Airway epithelial cell (primary cell): ENCODE results near the gene SH2D3C. TPM values are rescaled to one million over a fixed set of nuclear protein-coding genes. Genes with fewer than 3 reads are reported as not detected.

ENCODE experiments used
- total RNA-seq: library from RNA; depleted of rRNA; stranded (reverse); fragments of >200 nt; gene quantifications from 2 replicates; pipeline ENCODE4 v1.2.3, GENCODE V29; 2015

The SH2D3C gene, protein sequence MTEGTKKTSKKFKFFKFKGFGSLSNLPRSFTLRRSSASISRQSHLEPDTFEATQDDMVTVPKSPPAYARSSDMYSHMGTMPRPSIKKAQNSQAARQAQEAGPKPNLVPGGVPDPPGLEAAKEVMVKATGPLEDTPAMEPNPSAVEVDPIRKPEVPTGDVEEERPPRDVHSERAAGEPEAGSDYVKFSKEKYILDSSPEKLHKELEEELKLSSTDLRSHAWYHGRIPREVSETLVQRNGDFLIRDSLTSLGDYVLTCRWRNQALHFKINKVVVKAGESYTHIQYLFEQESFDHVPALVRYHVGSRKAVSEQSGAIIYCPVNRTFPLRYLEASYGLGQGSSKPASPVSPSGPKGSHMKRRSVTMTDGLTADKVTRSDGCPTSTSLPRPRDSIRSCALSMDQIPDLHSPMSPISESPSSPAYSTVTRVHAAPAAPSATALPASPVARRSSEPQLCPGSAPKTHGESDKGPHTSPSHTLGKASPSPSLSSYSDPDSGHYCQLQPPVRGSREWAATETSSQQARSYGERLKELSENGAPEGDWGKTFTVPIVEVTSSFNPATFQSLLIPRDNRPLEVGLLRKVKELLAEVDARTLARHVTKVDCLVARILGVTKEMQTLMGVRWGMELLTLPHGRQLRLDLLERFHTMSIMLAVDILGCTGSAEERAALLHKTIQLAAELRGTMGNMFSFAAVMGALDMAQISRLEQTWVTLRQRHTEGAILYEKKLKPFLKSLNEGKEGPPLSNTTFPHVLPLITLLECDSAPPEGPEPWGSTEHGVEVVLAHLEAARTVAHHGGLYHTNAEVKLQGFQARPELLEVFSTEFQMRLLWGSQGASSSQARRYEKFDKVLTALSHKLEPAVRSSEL
- total RNA-seq, result 0.21 TPM in 1 of 2 replicates, not detected in the other

DNA sequence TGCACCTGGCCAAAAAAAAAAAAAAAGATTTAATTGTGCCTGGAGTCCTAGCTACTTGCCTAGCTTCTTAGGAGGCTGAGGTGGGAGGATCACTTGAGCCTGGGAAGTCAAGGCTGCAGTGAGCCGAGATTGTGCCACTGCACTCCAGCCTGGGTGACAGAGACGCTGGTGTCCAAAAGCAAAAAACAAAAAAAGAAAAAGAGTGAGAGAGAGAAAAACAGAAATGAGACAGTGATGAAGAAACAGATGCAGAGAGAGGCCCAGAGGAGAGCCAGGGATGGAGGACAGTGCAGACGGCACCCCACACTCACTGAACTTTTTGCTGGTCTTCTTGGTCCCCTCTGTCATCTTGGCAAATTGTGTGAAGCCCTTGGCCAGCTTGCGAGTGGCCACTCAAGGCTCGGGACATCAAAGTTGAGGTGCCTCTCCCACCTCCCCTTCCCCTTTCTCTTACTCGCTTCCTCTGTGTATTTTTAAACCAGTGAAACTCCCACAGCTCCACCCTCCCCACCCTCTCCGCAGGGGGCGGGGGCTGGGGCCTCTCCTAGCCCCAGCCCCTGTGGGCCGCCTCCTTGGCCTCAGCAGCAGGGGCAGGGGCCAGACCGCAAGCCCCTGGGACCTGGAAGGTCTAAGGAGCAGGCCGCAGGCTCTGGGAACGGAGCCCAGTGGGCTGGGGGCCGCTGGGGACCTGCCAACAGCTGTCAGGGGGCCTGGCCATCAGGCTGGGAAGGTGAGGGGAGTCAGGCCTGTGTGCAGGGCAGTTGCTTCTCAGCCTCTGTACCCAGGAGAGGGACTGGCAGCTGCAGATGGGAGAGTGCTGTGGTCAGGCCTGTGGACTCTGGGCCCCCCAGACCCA is at the start of gene SH2D3C:
SH2D3C (minus strand) TSS at position 387 of the 856 bp plus-strand sequence; CDS start at position 348, 39 bp downstream.

DNA sequence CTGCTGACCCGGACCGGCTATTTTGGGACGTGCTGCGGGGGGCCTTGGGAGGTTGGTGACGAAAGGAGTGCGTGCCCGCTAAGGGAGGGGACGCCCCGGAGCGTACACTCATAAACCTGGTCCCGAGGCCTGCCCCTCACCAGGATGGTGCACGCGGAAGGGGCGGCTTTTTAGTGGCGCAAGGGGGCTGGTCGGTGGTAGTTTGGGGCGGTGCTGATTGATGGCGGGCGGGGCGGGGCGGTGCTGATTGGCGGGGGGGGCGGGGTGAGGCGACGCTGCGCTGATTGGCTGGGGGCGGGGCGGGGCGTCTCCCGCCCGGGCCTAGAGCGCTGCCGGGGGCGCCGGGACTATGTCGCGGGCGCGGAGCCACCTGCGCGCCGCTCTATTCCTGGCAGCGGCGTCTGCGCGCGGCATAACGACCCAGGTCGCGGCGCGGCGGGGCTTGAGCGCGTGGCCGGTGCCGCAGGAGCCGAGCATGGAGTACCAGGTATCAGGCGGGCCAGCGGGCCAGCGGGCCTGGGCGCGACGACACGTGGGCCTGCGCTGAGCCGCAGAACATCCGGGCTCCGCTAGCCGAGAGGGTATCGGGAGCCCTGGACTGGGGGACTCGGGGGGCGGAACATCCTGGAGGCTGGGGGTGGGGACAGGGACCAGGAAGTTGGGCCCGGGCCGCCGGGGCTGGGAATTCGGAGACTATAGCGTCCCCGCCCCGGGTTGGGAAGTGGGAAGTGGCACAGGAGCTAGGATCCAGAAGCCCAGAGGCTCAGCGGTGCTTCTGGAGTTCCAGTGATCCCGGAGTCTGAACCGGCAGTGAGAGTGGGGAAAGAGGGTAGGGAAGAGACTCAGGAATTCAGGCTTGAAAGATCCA is 24.3 kb upstream of the SH2D3C start, which contains the start of gene FPGS:
FPGS (plus strand) TSS at position 307 of the 868 bp plus-strand sequence; CDS start at position 350, 43 bp downstream.

DNA sequence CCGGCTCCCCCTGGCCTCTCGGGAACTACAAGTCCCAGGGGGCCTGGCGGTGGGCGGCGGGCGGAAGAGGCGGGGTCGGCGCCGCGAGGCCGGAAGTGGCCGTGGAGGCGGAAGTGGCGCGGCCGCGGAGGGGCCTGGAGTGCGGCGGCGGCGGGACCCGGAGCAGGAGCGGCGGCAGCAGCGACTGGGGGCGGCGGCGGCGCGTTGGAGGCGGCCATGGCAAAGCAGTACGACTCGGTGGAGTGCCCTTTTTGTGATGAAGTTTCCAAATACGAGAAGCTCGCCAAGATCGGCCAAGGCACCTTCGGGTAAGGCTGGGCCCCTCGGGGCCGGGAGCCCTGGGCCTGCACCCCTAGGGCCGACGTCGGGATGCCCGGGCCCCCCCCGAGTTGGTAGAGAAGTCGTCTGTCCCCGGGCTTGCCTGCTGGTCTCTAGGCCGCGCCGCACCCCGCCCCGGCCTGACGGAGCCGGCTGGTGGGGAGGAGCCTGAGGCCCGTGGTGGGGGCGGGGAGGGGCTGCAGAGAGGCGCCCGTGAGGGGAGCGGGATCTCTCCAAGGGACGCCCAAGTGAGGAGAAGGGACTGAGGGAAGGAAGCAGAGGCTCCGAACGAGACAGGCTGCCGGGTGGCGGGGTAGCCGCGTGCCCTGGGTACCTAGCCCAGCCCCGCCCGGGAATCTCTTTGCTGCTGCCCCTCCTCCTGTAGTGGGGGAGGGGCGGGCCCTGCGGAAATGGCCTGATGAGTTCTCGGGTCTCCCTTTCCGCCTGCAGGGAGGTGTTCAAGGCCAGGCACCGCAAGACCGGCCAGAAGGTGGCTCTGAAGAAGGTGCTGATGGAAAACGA is 7.7 kb upstream of the SH2D3C start, which contains the start of gene CDK9:
CDK9 (plus strand) TSS at position 102 of the 840 bp plus-strand sequence; CDS start at position 217, 115 bp downstream.

DNA sequence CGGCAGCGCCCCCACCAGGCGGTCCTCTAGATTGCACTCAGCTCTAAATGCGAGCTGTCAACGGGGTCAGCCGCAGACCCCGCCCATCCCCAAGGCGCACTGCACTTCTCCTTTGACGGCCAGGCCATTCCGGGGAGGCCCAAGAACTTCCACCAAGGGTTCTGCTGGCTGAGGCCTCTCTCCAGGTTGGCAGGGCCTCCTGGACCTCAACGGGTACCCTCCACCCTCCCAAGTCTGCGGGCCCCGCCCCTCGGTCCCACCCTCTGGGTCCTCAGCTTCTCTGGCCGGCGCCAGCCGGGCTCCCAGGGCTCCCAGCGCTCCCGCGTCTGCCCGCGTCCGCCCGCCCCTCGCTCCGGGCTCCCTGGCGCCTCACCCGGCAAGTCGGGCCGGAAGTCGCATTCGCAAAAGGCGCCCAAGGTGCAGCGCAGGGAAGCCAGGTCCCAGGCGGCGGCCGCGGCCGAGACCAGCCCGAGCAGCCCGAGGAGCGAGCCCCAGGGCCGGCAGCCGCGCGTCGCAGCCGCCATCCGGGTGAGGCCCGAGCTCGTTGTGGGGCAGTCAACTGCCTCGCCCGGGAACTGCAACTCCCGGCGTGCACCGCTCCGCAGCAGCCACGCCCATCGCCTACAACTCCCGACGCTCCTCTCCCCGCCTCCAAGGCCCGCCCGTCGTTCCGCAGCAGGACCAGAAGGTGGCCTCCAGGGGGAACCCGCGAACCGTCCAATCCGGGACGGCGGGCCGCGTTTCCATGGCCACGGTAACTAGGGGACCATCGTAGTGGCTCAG is 43.5 kb downstream of the SH2D3C start, which contains the start of gene TOR2A:
TOR2A (minus strand) TSS at position 548 of the 783 bp plus-strand sequence; CDS start at position 524, 24 bp downstream.

DNA sequence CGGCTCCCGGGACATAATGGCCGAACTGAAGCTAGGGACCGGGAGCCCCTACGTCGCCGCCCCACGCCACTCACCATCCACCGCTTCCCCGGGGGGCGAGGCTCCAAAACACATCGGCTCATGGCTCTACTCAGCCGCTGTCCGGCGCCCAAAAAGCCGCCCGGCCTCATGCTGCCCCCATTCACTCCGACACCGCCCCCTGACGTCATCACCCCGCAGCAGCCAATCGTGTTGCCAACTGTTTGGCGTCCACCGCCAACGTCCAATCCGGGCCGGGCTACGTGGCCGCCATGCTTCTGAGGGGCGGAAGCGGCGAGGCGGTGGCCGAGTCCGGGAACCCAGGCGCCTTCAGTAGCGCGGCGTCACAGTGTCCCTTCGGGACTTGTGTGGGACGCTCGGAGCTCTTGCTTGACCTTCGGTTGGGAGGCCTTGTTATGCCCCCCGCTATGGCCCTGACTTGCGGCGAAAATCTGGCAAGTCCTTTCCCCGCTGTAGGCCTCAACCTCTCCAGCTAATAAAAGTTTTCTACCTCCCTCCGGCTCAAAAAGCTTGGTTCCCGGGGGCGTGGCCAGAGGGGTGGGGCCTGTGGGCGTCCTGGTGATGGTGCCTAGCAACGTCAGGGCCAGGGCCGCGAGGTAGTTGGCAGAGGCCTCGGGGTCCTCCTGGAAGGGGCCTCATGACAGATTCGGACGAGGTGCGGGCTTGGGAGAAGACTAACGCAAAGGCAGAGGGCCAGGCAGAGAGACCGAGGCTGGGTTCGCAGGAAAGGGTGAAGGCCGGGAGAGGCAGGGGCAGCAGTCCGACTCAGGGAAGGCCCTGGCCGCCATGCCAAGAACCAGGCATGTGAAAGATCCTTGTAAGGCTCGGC is 62.8 kb downstream of the SH2D3C start, which contains the start of the genes PTRH1 and TTC16:
PTRH1 (minus strand) TSS at position 194 of the 868 bp plus-strand sequence; CDS start at position 170, 24 bp downstream.
TTC16 (plus strand) TSS at position 610 of the 868 bp plus-strand sequence; CDS start at position 677, 67 bp downstream.

DNA sequence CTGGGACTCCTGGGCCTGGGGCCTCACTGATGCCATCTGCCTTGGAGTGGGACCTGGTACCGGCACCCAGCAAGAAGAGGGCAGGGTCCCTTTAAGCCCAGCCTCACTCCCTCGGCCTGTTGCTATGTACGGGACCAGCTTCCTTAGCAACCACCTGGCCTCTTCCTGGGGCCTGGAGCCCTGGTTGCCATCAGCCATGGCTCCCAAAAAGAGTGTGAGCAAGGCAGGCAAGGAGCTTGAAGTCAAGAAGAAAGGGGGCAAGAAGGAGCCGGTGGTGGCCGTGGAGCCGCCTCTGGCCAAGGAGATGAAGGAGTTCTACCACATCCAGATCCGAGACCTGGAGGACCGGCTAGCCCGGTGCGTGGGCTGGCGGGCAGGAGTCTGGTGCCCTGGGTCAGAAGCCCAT is 71.6 kb downstream of the SH2D3C start, which contains the start of gene CFAP157:
CFAP157 (plus strand) TSS at position 153 of the 406 bp plus-strand sequence; CDS start at position 197, 44 bp downstream.

Other genes with a start within 250 kb of the SH2D3C start
- gene STXBP1, start 166.4 kb downstream of the SH2D3C start, total RNA-seq, result 14.8 and 30.6 TPM in 2 replicates
- not detected in 2 replicates for gene CFAP157, start 71.7 kb downstream of the SH2D3C start, total RNA-seq
- 41.0 and 44.5 TPM in 2 replicates for gene PTRH1, start 63.0 kb downstream of the SH2D3C start, total RNA-seq
- gene TTC16, start 62.6 kb downstream of the SH2D3C start, total RNA-seq, result not detected in 2 replicates
- 13.6 and 17.7 TPM in 2 replicates for gene TOR2A, start 43.4 kb downstream of the SH2D3C start, total RNA-seq
- gene CDK9, start 7.4 kb upstream of the SH2D3C start, total RNA-seq, result 16.2 and 26.1 TPM in 2 replicates
- gene FPGS, start 24.2 kb upstream of the SH2D3C start, total RNA-seq, result 71.9 and 77.8 TPM in 2 replicates
- 0.88 and 2.0 TPM in 2 replicates for gene ENG, start 76.0 kb upstream of the SH2D3C start, total RNA-seq
- gene AK1, start 99.0 kb upstream of the SH2D3C start, total RNA-seq, result 26.3 and 47.5 TPM in 2 replicates
- 37.7 and 38.1 TPM in 2 replicates for gene ST6GALNAC6, start 120.9 kb upstream of the SH2D3C start, total RNA-seq
- gene ST6GALNAC4, start 138.4 kb upstream of the SH2D3C start, total RNA-seq, result 44.8 and 45.3 TPM in 2 replicates
- 6.6 and 16.0 TPM in 2 replicates for gene PIP5KL1, start 152.1 kb upstream of the SH2D3C start, total RNA-seq
- 23.0 and 30.4 TPM in 2 replicates for gene DPM2, start 159.2 kb upstream of the SH2D3C start, total RNA-seq
- 4.1 and 8.6 TPM in 2 replicates for gene EEIG1, start 202.3 kb upstream of the SH2D3C start, total RNA-seq